HG03108 (cell line): ENCODE results near the gene GJD3.

ENCODE experiments used
- ATAC-seq: cut with Tn5 transposase; IDR thresholded peaks from one replicate; pipeline ENCODE4 v1.9.1; 2021; ENCODE audit warnings: moderate library complexity; ENCODE audit not compliant: unreplicated experiment

Gene GJD3

GRCh38 chr17:40352779-40353394 is 11.7 kb downstream of the GJD3 start:
- ATAC-seq: no peak

- ATAC-seq: no peak
Observed at GRCh38 chr17:40352237-40352778, 12.2 kb downstream of the GJD3 start.

- no peak for ATAC-seq
Observed at GRCh38 chr17:40351359-40352236, 12.9 kb downstream of the GJD3 start.

GRCh38 chr17:40350689-40351358 is 13.7 kb downstream of the GJD3 start:
- ATAC-seq: no peak

- ATAC-seq: no peak
Observed at GRCh38 chr17:40349895-40350688, 14.4 kb downstream of the GJD3 start.

GRCh38 chr17:40349477-40349894 is 15.1 kb downstream of the GJD3 start:
- ATAC-seq: no peak

GRCh38 chr17:40348562-40349476 is 15.7 kb downstream of the GJD3 start:
- no peak for ATAC-seq

- ATAC-seq: no peak
Observed at GRCh38 chr17:40348136-40348504, 16.4 kb downstream of the GJD3 start.

- no peak for ATAC-seq
Observed at GRCh38 chr17:40347319-40348135, 17.0 kb downstream of the GJD3 start.

- no peak for ATAC-seq
Observed at GRCh38 chr17:40346765-40347158, 17.8 kb downstream of the GJD3 start.

GRCh38 chr17:40345994-40346764 is 18.4 kb downstream of the GJD3 start:
- no peak for ATAC-seq

- ATAC-seq: no peak
Observed at GRCh38 chr17:40345161-40345993, 19.2 kb downstream of the GJD3 start.

- no peak for ATAC-seq
Observed at GRCh38 chr17:40344421-40345160, 19.9 kb downstream of the GJD3 start.

- no peak for ATAC-seq
Observed at GRCh38 chr17:40343219-40344119, 21.1 kb downstream of the GJD3 start.

GRCh38 chr17:40342504-40343218 is 21.9 kb downstream of the GJD3 start:
- no peak for ATAC-seq
